ENCODE data around the gene SCN9A.

DNA sequence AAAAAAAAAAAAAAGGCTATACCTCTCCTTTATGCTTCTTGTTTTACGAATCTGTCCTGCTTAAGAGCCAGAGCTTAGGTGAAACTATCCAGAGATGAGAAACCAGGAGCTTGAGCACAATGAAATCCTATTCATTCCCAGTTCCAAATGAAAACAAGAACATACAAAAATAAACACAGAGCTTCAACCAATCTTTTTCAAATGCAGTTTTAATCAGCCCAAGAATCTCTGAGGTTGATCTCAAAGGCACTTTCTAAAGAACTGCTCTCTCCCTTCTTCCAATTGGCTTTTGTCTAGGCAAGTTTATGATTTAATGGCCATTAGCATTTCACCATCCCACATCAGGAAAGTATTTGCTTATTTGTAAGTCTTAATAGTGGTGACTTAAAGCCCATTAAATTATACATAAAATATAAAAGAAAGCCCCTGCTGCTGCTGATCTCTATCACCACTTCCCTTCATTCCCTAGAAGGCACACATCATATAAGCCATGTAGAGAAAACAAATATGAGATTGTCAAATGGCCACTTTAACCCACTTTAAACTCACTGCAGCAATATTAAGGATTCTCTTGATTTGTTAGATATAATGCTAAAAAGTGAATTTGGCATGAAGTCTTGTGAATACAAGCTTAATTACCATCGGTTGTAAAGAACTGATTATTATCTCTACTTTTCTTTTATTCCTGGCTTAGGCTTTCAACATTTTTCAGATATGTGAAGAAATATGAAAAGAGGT is 29.3 kb upstream of the SCN9A start:
- TF ChIP-seq, protein P1, sequence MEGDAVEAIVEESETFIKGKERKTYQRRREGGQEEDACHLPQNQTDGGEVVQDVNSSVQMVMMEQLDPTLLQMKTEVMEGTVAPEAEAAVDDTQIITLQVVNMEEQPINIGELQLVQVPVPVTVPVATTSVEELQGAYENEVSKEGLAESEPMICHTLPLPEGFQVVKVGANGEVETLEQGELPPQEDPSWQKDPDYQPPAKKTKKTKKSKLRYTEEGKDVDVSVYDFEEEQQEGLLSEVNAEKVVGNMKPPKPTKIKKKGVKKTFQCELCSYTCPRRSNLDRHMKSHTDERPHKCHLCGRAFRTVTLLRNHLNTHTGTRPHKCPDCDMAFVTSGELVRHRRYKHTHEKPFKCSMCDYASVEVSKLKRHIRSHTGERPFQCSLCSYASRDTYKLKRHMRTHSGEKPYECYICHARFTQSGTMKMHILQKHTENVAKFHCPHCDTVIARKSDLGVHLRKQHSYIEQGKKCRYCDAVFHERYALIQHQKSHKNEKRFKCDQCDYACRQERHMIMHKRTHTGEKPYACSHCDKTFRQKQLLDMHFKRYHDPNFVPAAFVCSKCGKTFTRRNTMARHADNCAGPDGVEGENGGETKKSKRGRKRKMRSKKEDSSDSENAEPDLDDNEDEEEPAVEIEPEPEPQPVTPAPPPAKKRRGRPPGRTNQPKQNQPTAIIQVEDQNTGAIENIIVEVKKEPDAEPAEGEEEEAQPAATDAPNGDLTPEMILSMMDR (conservative IDR thresholded peaks at IDR 0.05), result no peak
- no peak for TF ChIP-seq EZH2 (IDR thresholded peaks at IDR 0.05; ENCODE audit: low read depth)

Data from PC-9 (cell line).